SU-DHL-6 (cell line): ENCODE measurements around the gene FXYD1.
A peak's percentile ranks its signal among the peaks of the same experiment; 100 is the strongest.

Source experiments
- H2AFZ ChIP-seq: fragments of 200-600 bp; sonication (generic); 2 replicates; pipeline ENCODE4 v1.6.1; 2014; ENCODE audit warnings: low read depth, mild to moderate bottlenecking, moderate library complexity, mixed read lengths, antibody characterized with exemption, low read length; ENCODE audit not compliant: severe bottlenecking
- H3F3A ChIP-seq: fragments of 200-600 bp; shearing (Covaris generic); 2 replicates; pipeline ENCODE4 v1.6.0; 2016; ENCODE audit warnings: antibody characterized with exemption, mild to moderate bottlenecking; ENCODE audit not compliant: insufficient read depth
- H3K27ac ChIP-seq: fragments of 200-600 bp; sonication (generic); 2 replicates; pipeline ENCODE4 v1.5.1; 2016; ENCODE audit warnings: low read depth, mild to moderate bottlenecking, low read length, moderate library complexity, mixed read lengths
- H3K27me3 ChIP-seq: fragments of 200-600 bp; sonication (generic), shearing (Covaris generic); 2 replicates; pipeline ENCODE4 v1.6.0; 2014; ENCODE audit warnings: mild to moderate bottlenecking, low read length
- H3K36me3 ChIP-seq: fragments of 200-600 bp; sonication (generic); 2 replicates; pipeline ENCODE4 v1.6.1; 2014; ENCODE audit warnings: mild to moderate bottlenecking, low read length, mixed read lengths
- H3K4me2 ChIP-seq: fragments of 300-600, 200-600 bp; shearing (Covaris generic), sonication (generic); 2 replicates; pipeline ENCODE4 v1.6.0; 2014; ENCODE audit warnings: low read length, low read depth, mild to moderate bottlenecking; ENCODE audit not compliant: poor library complexity, severe bottlenecking
- H3K4me3 ChIP-seq: fragments of 200-600 bp; sonication (generic); 2 replicates; pipeline ENCODE4 v1.5.1; 2014; ENCODE audit warnings: antibody characterized with exemption, low read length, mild to moderate bottlenecking, mixed read lengths; ENCODE audit not compliant: insufficient read depth, poor library complexity, severe bottlenecking
- H3K79me2 ChIP-seq: fragments of 200-600 bp; sonication (generic); 2 replicates; pipeline ENCODE4 v1.6.1; 2014; ENCODE audit warnings: mild to moderate bottlenecking, low read length, moderate library complexity; ENCODE audit not compliant: insufficient read depth
- H3K9ac ChIP-seq: fragments of 200-600 bp; sonication (generic); 2 replicates; pipeline ENCODE4 v1.7.0; 2014; ENCODE audit warnings: mild to moderate bottlenecking, low read length
- H3K9me2 ChIP-seq: fragments of 200-600 bp; sonication (generic); replicated peaks from 2 replicates; pipeline ENCODE4 v1.6.1; 2014; ENCODE audit warnings: low read length; ENCODE audit not compliant: insufficient read depth
- H3K9me3 ChIP-seq: fragments of 200-600 bp; sonication (generic); 2 replicates; pipeline ENCODE4 v1.6.1; 2014; ENCODE audit warnings: low read length, mixed read lengths; ENCODE audit not compliant: insufficient read depth
- H4K20me1 ChIP-seq: fragments of 200-600 bp; sonication (generic); 2 replicates; pipeline ENCODE4 v1.6.1; 2014; ENCODE audit warnings: low read depth, mild to moderate bottlenecking, antibody characterized with exemption, low read length, moderate library complexity, mixed read lengths
- CTCF ChIP-seq: fragments of 200-600 bp; sonication (generic); IDR thresholded peaks from one replicate; pipeline ENCODE4 v1.5.1; 2017; ENCODE audit warnings: antibody characterized with exemption, mild to moderate bottlenecking, low read length, moderate library complexity; ENCODE audit not compliant: insufficient read depth, poor library complexity, severe bottlenecking
- EZH2phosphoT487 ChIP-seq: fragments of 200-600 bp; sonication (generic), shearing (Covaris generic); conservative IDR thresholded peaks from 2 replicates; pipeline ENCODE4 v1.6.1; 2018; ENCODE audit warnings: mild to moderate bottlenecking, antibody characterized with exemption, low read length, moderate library complexity, mixed read lengths

FXYD1 gene

GRCh38 chr19:35140962-35141836 lies 2.6 kb downstream of the FXYD1 start:
- Histone ChIP-seq H3K9me3 (no peaks in the 10 kb centered on the region), H3K36me3 (no peaks in the 10 kb centered on the region), H3K79me2 (no peaks in the 10 kb centered on the region), H3K4me2 (peak overlapping the region; percentile 70), H2AFZ (peak overlapping the region; percentile 89), H3K9me2 (no peaks in the 10 kb centered on the region), H3K9ac (peak overlapping the region; percentile 44; the same call in 1 of the 2 replicates), H3F3A (peaks cover 7% of the 10 kb centered on the region), H3K4me3 (peak overlapping the region; percentile 47), H3K27ac (peak overlapping the region; percentile 60), H4K20me1 (no peaks in the 10 kb centered on the region), H3K27me3 (no peaks in the 10 kb centered on the region)
- TF ChIP-seq CTCF: peak; percentile 50
- TF ChIP-seq EZH2phosphoT487: no peak

GRCh38 chr19:35141837-35142605 lies 3.4 kb downstream of the FXYD1 start:
- Histone ChIP-seq H3K36me3 (no peaks in the 10 kb centered on the region), H3K27me3 (no peaks in the 10 kb centered on the region), H3K4me3 (peak overlapping the region; percentile 47), H3F3A (peaks cover 7% of the 10 kb centered on the region), H3K9ac (peak overlapping the region; percentile 44; the same call in 1 of the 2 replicates), H3K27ac (peak overlapping the region; percentile 60), H3K4me2 (peak overlapping the region; percentile 70), H2AFZ (peak overlapping the region; percentile 89), H3K9me2 (no peaks in the 10 kb centered on the region), H4K20me1 (no peaks in the 10 kb centered on the region), H3K9me3 (no peaks in the 10 kb centered on the region), H3K79me2 (no peaks in the 10 kb centered on the region)
- TF ChIP-seq CTCF: no peak
- TF ChIP-seq EZH2phosphoT487: no peak

- Histone ChIP-seq H4K20me1 (no peaks in the 10 kb centered on the region), H3K4me3 (peak overlapping the region; percentile 47), H3K27me3 (no peaks in the 10 kb centered on the region), H3K36me3 (no peaks in the 10 kb centered on the region), H3K9me2 (no peaks in the 10 kb centered on the region), H3K9ac (peak overlapping the region; percentile 44; the same call in 1 of the 2 replicates), H2AFZ (peak overlapping the region; percentile 65), H3K79me2 (no peaks in the 10 kb centered on the region), H3K9me3 (no peaks in the 10 kb centered on the region), H3K27ac (peak overlapping the region; percentile 60; the same call in 1 of the 2 replicates), H3F3A (peaks cover 7% of the 10 kb centered on the region), H3K4me2 (peak overlapping the region; percentile 70)
- peak; percentile 25 for TF ChIP-seq CTCF
- TF ChIP-seq EZH2phosphoT487: no peak
Measured at GRCh38 chr19:35142606-35143230, 4.1 kb downstream of the FXYD1 start.
